Lung (tissue), 12 donors: ENCODE measurements around the gene RHOV. TPM values are rescaled to one million over a fixed set of nuclear protein-coding genes. Genes with fewer than 3 reads are reported as not detected.

ENCODE experiments used
- ATAC-seq: fragments of 200-7000 bp; cut with Tn5 transposase; one replicate; pipeline ENCODE4 v1.9.1; 2020; ENCODE audit warnings: moderate number of reproducible peaks; ENCODE audit not compliant: insufficient read depth, low FRiP score
- DNase-seq, 3 donors: peaks; one replicate each; pipeline ENCODE4 v3.0.0-alpha.2; 2013 to 2017
- H3K27ac ChIP-seq, 2 donors: one replicate each; pipeline ENCODE4 v1.5.1; 2013; ENCODE audit warnings: mild to moderate bottlenecking in 2 of 2, moderate library complexity in 2 of 2, control low read depth in 1 of 2, inconsistent platforms in 1 of 2, low read depth in 1 of 2, low read length in 1 of 2
- H3K27me3 ChIP-seq, 3 donors: one replicate each; pipeline ENCODE4 v1.5.1; 2013; ENCODE audit warnings: low read length in 2 of 3; ENCODE audit not compliant: control insufficient read depth in 3 of 3, insufficient read depth in 3 of 3
- H3K36me3 ChIP-seq, 4 donors: one replicate each; pipeline ENCODE4 v1.5.1; 2013; ENCODE audit warnings: low read length in 4 of 4, mild to moderate bottlenecking in 1 of 4, moderate library complexity in 1 of 4; ENCODE audit not compliant: control insufficient read depth in 4 of 4, insufficient read depth in 4 of 4
- H3K4me1 ChIP-seq, 5 donors: one replicate each; pipeline ENCODE4 v1.5.1; 2013; ENCODE audit warnings: low read length in 5 of 5, mild to moderate bottlenecking in 2 of 5, moderate library complexity in 1 of 5; ENCODE audit not compliant: control insufficient read depth in 5 of 5, insufficient read depth in 5 of 5
- H3K4me3 ChIP-seq: one replicate; pipeline ENCODE4 v1.5.1; 2013; ENCODE audit warnings: mild to moderate bottlenecking, control low read depth, moderate library complexity
- H3K9ac ChIP-seq, 2 donors: one replicate each; pipeline ENCODE4 v1.5.1; 2013; ENCODE audit warnings: low read length in 2 of 2, control low read depth in 1 of 2; ENCODE audit not compliant: insufficient read depth in 1 of 2
- H3K9me3 ChIP-seq, 4 donors: one replicate each; pipeline ENCODE4 v1.5.1; 2013; ENCODE audit warnings: low read length in 3 of 4, mild to moderate bottlenecking in 1 of 4, moderate library complexity in 1 of 4; ENCODE audit not compliant: control insufficient read depth in 4 of 4, insufficient read depth in 3 of 4
- WGBS, 2 donors: extraction: QIAGEN DNeasy Blood & Tissue Kit; methylation state at CpG; one replicate each; pipeline ENCODE4 v1.1.7; 2013; 5-methylcytosine and 5-hydroxymethylcytosine counted together
- polyA plus RNA-seq, 2 donors: library from polyadenylated mRNA; stranded (reverse); fragments of 200-250 nt; gene quantifications; one replicate each; pipeline ENCODE4 v1.2.1, GENCODE V29; 2013
- total RNA-seq, 2 donors: library from RNA; depleted of rRNA in 1 of 2; stranded (reverse); fragments of >200 nt in 1 of 2; gene quantifications; one replicate each; pipeline ENCODE4 v1.2.1, GENCODE V29; 2014 to 2021
- TF ChIP-seq, protein P1 (sequence below): IDR thresholded peaks from 2 replicates; pipeline ENCODE4 v1.5.1; 2012; ENCODE audit warnings: mild to moderate bottlenecking; ENCODE audit errors: control extremely low read depth, extremely low read depth
- donor health status: control.
- donor health status: control.
- donor health status: Bipolar disorder and iron deficiency.
- donor health status: healthy.
- donor health status: DM: yes; HTN: yes; CAD: no.

Gene RHOV
- total and polyA plus RNA-seq, 4 donors: 2.1 to 8.5 (median 4.3) TPM

DNA sequence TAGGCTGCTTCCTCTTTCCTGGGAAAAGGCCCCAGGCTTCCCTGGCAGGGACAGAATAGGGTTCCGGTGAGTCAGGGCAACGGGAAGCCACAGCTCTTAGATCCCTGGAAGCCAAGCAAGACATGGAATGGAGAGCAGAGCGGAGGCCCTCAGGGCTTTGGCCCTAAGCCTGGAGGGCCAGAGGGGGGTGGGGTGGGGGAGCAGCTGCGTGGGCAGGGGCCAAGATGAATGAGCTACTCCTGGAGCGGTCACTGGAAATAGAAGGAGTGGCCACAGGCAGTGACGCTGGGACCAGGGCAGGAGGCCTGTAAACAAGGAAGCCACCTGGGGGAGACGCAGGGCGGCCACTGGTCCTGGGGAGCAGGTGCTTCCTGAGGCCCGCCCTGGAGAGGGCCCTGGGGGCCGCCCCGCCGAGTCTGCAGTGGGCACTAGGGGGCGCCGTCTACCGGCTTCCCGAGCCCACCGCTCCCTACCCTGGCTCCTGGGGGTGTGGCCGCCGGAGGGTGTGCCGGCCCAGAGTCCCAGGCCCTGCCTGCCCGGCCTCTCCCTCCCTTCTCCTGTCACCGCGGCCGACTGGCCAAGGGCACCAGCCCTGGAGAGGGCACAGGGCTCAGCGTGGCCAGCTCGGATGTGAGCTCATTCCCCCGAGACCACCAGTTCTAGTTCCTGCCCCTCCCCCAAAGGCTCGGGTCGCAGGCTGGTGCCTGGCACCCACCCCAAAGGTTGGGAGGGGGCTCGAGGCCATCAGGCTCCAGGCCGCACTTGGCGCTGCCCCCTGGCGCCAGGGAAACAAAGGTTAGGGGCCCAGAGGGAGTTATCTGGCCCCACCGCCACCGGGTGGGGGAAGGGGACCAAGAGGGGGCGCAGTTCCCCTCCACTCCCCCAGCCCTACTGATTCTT is 32.3 kb upstream of the RHOV start:
- peak overlapping the region; percentile 63 to 67 for H3K9ac ChIP-seq
- no peaks in the 10 kb centered on the region for H3K9me3 ChIP-seq
- H3K4me1 ChIP-seq: peaks cover 4 to 44% (median 36%) of the 10 kb centered on the region in 5 donors
- H3K27ac ChIP-seq: peak overlapping the region; percentile 88 to 97
- ATAC-seq (peak; percentile 84), DNase-seq (peak; percentile 83 to 88 (median 87))
- no peaks in the 10 kb centered on the region for H3K27me3 ChIP-seq
- 2 to 3% methylated on average over 28 to 36 of the region's 36 CpGs for WGBS, 2 donors
- TF ChIP-seq, protein P1, sequence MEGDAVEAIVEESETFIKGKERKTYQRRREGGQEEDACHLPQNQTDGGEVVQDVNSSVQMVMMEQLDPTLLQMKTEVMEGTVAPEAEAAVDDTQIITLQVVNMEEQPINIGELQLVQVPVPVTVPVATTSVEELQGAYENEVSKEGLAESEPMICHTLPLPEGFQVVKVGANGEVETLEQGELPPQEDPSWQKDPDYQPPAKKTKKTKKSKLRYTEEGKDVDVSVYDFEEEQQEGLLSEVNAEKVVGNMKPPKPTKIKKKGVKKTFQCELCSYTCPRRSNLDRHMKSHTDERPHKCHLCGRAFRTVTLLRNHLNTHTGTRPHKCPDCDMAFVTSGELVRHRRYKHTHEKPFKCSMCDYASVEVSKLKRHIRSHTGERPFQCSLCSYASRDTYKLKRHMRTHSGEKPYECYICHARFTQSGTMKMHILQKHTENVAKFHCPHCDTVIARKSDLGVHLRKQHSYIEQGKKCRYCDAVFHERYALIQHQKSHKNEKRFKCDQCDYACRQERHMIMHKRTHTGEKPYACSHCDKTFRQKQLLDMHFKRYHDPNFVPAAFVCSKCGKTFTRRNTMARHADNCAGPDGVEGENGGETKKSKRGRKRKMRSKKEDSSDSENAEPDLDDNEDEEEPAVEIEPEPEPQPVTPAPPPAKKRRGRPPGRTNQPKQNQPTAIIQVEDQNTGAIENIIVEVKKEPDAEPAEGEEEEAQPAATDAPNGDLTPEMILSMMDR: peak; percentile 59
- H3K36me3 ChIP-seq: peaks cover 7 to 21% (median 14%) of the 10 kb centered on the region in 4 donors
- H3K4me3 ChIP-seq: peak overlapping the region; percentile 27

DNA sequence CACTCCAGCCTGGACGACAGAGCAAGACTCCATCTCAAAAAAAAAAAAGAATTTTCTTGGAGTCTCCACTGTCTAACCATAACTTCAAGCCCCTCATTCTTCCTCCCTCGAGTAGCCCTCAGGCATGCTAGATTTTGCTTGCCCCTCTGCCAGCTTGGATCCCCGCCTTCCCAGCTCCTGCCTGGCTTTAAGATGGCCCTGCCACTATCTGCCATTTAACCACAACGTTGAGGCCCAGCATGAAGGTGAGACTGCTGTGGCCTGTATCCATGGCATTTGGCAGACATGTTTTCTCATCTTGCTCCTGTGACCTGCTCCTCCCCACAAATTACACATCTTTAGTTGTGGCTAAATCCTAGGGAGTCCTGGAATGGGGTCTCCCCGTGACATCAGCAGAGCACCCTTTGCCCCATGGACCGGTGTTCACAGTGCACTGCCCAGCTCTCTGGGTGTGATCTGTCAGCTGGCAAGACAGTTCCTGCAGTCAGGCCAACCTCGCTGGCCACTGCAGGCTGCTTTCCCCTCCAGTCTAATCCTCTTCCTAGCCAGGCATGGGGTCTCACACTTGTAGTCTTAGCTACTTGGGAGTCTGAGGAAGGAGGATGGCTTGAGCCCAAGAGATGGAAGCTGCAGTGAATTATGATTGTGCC is 30.6 kb upstream of the RHOV start:
- peaks cover 16 to 33% (median 22%) of the 10 kb centered on the region in 4 donors for H3K36me3 ChIP-seq
- TF ChIP-seq, protein P1: no peak
- ATAC-seq (no peak), DNase-seq (no peak)
- 71 to 75% methylated on average over 7 of the region's 7 CpGs for WGBS, 2 donors
- peaks cover 4 to 37% (median 26%) of the 10 kb centered on the region in 5 donors for H3K4me1 ChIP-seq
- H3K4me3 ChIP-seq: no peak overlapping the region
- H3K27ac ChIP-seq: peak overlapping the region in 1 of 2 donors; percentile 29
- H3K27me3 ChIP-seq: no peaks in the 10 kb centered on the region
- no peaks in the 10 kb centered on the region for H3K9me3 ChIP-seq
- no peak overlapping the region for H3K9ac ChIP-seq

DNA sequence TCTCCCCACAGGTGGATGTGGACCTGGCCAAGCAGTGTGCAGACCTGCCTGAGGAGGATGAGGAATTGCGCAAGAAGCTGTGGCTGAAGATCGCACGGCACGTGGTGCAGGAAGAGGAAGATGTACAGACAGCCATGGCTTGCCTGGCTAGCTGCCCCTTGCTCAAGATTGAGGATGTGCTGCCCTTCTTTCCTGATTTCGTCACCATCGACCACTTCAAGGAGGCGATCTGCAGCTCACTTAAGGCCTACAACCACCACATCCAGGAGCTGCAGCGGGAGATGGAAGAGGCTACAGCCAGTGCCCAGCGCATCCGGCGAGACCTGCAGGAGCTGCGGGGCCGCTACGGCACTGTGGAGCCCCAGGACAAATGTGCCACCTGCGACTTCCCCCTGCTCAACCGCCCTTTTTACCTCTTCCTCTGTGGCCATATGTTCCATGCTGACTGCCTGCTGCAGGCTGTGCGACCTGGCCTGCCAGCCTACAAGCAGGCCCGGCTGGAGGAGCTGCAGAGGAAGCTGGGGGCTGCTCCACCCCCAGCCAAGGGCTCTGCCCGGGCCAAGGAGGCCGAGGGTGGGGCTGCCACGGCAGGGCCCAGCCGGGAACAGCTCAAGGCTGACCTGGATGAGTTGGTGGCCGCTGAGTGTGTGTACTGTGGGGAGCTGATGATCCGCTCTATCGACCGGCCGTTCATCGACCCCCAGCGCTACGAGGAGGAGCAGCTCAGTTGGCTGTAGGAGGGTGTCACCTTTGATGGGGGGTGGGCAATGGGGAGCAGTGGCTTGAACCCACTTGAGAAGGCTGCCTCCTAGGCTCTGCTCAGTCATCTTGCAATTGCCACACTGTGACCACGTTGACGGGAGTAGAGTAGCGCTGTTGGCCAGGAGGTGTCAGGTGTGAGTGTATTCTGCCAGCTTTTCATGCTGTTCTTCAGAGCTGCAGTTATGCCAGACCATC is 28.8 kb upstream of the RHOV start:
- DNase-seq (no peak), ATAC-seq (no peak)
- Histone ChIP-seq H3K27me3 (no peaks in the 10 kb centered on the region), H3K36me3 (peaks cover 18 to 46% (median 28%) of the 10 kb centered on the region in 4 donors), H3K4me1 (peaks cover 4 to 25% (median 20%) of the 10 kb centered on the region in 5 donors), H3K9me3 (no peaks in the 10 kb centered on the region), H3K4me3 (no peak overlapping the region), H3K9ac (no peak overlapping the region), H3K27ac (peak overlapping the region in 1 of 2 donors; percentile 36)
- TF ChIP-seq, protein P1: no peak
- 35 to 65% methylated on average over 33 of the region's 33 CpGs for WGBS, 2 donors
